Epidermal melanocyte (primary cell): ENCODE measurements around the gene SPSB2.

ENCODE experiments used
- DNase-seq: peaks from one replicate; pipeline ENCODE4 v3.0.0; 2011; ENCODE audit warnings: low spot score; ENCODE audit not compliant: insufficient read length

SPSB2 gene

DNA sequence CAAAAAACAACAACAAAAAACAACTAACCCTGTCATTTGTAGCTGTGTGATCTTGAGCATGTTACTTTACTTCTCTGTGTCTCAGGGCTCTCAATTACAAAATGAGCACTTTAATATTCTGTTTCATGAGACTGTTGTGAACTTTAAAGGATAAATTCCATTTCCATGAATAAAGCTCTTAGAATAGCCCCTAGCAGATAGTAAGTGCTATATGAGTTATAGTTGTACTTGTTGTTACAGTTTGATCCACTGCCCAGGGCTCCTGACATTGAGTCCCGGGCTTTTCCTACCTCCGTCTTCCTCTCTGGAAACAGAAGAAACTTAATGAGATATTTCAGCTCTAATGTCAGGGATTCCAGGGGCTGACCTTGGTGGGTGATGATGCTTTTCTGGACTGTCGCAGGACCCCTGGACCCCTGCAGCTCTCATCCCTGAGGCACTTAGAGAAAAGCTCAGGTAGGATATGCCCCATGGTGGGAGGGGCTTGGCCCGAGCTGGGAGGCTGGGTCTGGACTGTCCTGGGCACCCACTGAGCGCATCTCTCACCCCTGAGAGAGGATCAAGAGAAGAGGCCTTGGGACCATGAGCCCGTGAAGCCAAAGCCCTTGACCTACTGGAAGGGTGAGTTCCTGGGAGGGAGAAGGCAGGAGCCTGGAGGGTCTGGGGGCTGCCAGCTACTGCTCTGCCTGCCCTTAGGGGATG lies 39.8 kb downstream of the SPSB2 start:
- DNase-seq = no peak

GRCh38 chr12:6832125-6832524 lies 41.0 kb downstream of the SPSB2 start:
- DNase-seq = no peak

GRCh38 chr12:6831450-6831995 lies 41.6 kb downstream of the SPSB2 start:
- DNase-seq = no peak

DNA sequence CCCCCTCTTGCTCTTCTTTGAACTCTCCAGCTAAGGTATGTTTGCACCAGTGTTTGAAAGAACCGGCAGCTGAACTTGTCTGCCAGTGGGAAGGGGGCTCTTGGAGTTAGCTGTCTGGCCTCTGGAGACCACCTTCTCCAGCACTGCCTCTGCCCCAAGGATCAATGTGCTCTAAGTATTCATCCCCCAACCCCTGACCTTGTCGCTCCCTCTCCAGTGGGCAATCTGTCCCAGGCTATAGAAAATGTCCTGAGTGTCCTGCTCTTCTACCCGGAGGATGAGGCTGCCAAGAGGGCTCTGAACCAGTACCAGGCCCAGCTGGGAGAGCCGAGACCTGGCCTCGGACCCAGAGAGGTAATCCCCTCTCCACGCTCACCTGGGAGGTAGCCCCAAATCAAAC lies 42.1 kb downstream of the SPSB2 start:
- no peak for DNase-seq

DNA sequence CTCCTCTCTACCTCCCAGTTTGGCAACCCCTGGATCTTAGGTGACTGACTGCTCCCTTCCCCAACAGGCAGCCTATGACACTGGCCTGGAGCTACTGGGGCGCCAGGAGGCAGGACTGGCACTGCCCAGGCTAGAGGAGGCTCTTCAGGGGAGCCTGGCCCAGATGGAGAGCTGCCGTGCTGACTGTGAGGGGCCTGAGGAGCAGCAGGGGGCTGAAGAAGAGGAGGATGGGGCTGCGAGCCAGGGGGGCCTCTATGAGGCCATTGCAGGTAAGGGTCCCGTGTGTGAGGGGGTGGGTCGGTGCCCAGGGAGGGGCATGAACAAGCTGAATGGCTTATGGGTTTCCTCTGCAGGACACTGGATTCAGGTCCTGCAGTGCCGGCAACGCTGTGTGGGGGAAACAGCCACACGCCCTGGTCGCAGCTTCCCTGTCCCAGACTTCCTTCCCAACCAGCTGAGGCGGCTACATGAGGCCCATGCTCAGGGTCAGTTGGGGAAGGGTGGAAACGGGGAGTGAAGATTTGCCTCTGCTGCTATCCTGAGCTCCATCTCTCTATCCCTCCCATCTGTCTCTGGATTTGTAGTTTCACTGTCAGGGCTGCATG lies 42.7 kb downstream of the SPSB2 start:
- DNase-seq = no peak

DNA sequence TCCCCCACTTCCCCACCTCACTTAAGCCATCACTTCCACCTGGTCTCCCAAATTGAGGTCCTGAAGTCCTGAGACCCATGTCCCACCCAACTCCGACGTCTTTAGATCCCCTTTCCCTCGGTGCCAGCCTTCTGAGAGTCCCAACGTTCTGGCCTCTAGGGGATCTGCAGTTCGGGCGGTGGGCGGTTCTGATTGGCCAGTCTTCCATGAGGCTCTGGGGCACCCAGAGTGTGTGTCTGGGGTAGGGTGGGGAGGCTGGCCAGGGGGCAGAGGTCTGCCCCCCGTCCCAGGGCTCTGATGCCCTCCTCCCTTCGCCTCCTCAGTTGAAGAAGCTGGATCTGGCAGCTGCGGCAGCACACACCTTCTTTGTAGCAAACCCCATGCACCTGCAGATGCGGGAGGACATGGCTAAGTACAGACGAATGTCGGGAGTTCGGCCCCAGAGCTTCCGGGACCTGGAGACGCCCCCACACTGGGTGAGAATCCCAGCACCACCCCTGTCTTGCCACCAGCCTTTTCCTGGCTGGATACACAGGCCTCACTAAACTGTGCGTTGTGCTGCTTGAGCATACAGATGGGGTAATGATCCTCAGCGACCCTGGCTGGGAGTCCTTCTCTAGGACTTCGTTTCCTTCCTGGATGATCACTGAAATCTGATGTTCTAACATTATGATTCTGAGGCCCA lies 43.4 kb downstream of the SPSB2 start:
- no peak for DNase-seq

DNA sequence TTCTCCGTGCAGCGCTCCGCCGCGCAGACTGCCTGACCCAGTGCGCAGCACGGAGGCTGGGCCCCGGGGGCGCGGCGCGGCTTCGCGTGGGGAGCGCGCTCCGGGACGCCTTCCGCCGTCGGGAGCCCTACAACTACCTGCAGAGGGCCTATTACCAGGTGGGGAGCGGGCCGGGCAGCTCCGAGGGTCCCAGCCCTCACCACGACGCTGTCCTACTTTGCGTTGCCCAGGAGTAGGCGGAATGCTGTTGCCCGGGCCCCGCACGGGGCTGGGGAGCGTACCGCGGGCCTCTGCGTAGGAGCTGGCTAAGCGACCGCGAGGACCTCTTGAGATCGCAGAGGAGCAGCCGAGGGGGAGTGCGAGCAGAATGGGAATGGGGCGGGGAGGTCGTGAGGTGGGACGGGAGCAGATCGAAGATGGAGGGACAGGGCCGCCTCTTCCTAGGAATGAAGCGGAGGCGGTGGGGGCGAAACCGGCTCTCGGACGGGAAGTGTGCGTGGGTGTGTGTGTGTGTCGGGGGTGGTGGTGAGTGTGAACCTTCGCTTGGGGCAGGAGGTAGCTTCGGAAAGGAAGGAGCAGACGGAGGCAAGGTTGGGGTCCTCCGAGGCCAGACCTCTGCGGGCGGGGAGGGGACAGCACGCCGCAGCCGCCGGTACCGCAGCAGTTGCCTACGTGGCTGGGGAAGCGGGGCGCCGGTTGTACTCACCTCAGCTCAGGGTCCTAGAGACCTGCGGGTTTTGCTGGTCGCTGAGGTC lies 44.1 kb downstream of the SPSB2 start:
- DNase-seq = peak; percentile 41

DNA sequence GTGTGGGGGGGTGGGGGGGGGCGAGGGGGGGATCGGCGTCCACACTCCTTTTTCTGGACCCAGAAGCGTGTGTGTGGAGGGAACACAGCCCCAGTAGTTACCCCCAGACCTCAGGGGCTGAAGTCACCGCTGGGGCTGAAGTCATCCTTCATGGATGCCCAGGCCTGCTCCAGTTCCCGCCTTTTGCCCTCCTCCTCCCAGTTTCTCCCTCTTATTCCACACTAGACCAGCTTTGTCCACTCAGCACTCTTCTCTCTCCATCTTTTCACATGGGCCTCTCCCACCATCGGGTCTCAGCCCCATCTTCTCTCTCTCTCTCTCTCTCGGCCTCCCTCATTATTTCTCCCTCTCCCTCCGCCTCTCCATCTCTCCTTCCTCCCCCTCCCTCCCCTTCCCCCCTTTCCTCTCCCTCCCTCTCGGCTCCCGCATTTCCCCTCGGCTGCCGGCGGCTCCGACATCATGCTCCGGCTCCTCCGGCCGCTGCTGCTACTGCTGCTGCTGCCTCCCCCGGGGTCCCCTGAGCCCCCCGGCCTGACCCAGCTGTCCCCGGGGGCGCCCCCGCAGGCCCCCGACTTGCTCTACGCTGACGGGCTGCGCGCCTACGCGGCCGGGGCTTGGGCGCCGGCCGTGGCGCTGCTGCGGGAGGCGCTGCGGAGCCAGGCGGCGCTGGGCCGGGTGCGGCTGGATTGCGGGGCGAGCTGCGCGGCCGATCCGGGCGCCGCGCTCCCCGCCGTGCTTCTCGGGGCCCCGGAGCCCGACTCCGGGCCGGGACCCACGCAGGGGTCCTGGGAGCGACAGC lies 44.9 kb downstream of the SPSB2 start, which contains the start of gene P3H3:
Gene P3H3 (plus strand): TSS at position 426 of the 799 bp plus-strand sequence. CDS start 34 bp downstream, at position 460.
- DNase-seq = peak; percentile 49

GRCh38 chr12:6827437-6827911 lies 45.6 kb downstream of the SPSB2 start:
- DNase-seq = peak; percentile 99

DNA sequence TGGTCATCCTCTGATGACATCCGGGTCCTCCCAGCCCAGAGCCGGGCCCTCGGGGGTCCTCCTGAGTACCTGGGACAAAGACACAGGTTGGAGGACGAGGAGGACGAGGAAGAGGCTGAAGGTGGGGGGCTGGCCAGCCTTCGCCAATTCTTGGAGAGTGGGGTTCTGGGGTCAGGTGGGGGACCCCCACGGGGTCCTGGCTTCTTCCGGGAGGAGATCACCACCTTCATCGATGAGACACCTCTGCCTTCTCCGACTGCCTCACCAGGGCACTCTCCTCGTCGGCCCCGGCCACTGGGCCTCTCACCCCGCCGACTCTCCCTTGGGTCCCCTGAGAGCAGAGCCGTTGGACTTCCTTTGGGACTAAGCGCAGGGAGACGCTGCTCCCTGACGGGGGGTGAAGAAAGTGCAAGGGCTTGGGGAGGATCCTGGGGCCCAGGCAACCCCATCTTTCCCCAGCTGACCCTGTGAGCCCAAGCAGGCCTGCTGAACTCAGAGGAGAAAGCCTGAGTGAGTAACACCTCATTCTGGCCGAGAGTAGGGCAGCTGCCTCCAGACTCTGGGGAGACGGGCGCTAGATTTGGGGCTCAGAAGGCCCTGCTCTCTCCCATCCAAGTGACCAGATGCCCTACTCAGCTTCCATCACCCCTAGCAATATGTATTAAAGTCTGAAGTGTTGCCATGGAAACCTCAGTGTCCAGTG lies 46.2 kb downstream of the SPSB2 start:
- no peak for DNase-seq

GRCh38 chr12:6826125-6826733 lies 46.9 kb downstream of the SPSB2 start:
- no peak for DNase-seq

GRCh38 chr12:6825398-6826124 lies 47.5 kb downstream of the SPSB2 start:
- DNase-seq = peak; percentile 99

DNA sequence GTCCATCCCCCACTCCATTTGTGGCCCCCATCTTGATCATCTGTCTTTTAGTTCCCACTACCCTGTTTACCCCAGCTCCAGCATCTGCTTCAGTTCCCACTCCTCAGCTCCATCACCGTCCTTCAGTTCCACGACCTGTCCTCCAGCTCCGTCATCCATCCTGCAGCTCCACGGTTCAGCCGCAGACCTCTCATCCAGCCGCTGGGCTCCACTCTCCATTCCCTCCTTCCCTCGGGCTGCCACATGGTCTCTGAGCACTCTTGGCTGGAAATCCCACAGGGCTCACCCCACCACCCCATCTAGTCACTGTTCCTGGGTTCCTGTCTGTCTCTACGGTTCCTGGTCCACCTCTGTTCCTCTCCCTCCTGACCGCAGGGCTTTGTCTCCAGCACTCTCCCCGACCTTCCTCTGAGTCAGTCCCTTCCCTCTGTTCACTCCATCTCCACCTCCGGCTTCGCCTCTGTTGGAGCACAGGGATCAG lies 48.2 kb downstream of the SPSB2 start:
- no peak for DNase-seq

DNA sequence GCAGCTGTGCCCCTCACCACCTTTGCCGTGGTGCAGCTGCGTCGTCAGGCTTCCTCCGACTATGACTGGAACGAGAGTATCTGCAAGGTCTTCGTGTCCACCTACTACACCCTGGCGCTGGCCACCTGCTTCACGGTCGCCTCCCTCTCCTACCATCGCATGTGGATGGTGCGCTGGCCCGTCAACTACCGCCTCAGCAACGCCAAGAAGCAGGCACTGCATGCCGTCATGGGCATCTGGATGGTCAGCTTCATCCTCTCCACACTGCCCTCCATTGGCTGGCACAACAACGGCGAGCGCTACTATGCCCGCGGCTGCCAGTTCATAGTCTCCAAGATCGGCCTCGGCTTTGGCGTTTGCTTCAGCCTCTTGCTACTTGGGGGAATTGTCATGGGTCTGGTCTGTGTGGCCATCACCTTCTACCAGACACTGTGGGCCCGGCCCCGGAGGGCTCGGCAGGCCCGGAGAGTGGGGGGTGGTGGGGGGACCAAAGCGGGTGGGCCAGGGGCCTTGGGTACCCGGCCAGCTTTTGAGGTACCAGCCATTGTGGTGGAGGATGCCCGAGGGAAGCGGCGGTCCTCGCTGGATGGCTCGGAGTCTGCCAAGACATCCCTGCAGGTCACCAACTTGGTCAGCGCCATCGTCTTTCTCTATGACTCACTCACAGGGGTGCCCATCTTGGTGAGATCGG lies 48.9 kb downstream of the SPSB2 start:
- DNase-seq = no peak

GRCh38 chr12:6823182-6824084 lies 49.7 kb downstream of the SPSB2 start:
- DNase-seq = no peak

DNA sequence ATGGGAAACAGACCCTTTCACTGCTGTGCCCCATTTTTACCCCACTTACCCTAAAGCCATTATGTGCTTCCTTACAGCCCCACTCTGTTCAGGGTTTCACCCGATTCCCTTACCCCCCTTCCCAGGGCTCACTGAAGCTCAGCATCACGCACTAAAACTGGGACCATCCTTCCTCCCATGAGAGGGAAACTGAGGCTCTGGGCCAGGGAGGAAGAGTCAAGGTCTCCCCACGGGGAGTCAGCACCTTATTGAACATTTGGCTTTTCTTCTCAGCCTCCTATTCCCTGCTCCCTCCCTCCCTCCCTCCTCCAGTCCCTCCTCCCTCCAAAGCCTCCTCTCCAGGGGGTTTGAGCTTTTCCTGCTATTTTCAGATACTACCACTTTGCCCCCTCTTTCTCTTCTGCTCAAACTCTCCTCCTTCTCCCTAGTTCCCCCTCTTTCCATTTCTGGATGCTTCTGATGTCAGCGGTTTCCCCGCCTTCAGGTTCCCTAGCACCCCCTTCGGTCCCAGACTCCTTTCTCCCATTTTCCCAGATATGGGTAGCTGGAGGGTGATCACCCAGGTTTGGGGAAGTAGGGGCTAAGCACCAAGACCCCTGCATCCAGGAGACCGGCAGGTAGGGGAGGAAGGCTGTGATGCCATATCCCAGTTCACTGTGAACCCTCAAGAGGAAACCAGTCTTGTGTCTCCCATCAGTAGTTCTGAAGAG lies 50.5 kb downstream of the SPSB2 start:
- no peak for DNase-seq
